Mesendoderm (in vitro differentiated cells): ENCODE data around the gene TMEM117.

Source experiments
- DNase-seq: peaks from one replicate; pipeline ENCODE4 v3.0.0; 2013
- H2AK5ac ChIP-seq: 2 replicates; pipeline ENCODE4 v1.6.1; 2013; ENCODE audit warnings: low read length, inconsistent platforms
- H2BK120ac ChIP-seq: 2 replicates; pipeline ENCODE4 v1.6.1; 2013; ENCODE audit warnings: low read depth, mild to moderate bottlenecking, low read length, moderate library complexity, mixed read lengths
- H2BK15ac ChIP-seq: replicated peaks from 2 replicates; pipeline ENCODE4 v1.6.1; 2013; ENCODE audit warnings: low read depth, mild to moderate bottlenecking, moderate library complexity
- H2BK5ac ChIP-seq: 2 replicates; pipeline ENCODE4 v1.6.1; 2013; ENCODE audit warnings: low read length, inconsistent platforms
- H3K18ac ChIP-seq: 2 replicates; pipeline ENCODE4 v1.6.1; 2013; ENCODE audit warnings: mild to moderate bottlenecking, low read length, mixed read lengths
- H3K23ac ChIP-seq: one replicate; pipeline ENCODE4 v1.6.1; 2013; ENCODE audit warnings: low read length
- H3K27ac ChIP-seq: 2 replicates; pipeline ENCODE4 v1.5.1; 2013; ENCODE audit warnings: low read depth, mild to moderate bottlenecking, inconsistent platforms, low read length, moderate library complexity
- H3K27me3 ChIP-seq: 2 replicates; pipeline ENCODE4 v1.6.1; 2013; ENCODE audit warnings: low read length, control low read depth, mild to moderate bottlenecking, inconsistent platforms; ENCODE audit not compliant: insufficient read depth, poor library complexity
- H3K36me3 ChIP-seq: 2 replicates; pipeline ENCODE4 v1.6.1; 2013; ENCODE audit warnings: low read length, inconsistent platforms; ENCODE audit not compliant: control insufficient read depth, insufficient read depth
- H3K4ac ChIP-seq: one replicate; pipeline ENCODE4 v1.6.1; 2013; ENCODE audit warnings: low read depth, mild to moderate bottlenecking, low read length, moderate library complexity
- H3K4me1 ChIP-seq: 2 replicates; pipeline ENCODE4 v1.6.1; 2013; ENCODE audit warnings: low read depth, low read length, inconsistent platforms; ENCODE audit not compliant: control insufficient read depth
- H3K4me2 ChIP-seq: 2 replicates; pipeline ENCODE4 v1.6.1; 2013; ENCODE audit warnings: low read length
- H3K4me3 ChIP-seq: 2 replicates; pipeline ENCODE4 v1.5.1; 2013; ENCODE audit warnings: mild to moderate bottlenecking, low read length
- H3K56ac ChIP-seq: one replicate; pipeline ENCODE4 v1.6.1; 2013; ENCODE audit warnings: low read length
- H3K79me1 ChIP-seq: 2 replicates; pipeline ENCODE4 v1.6.1; 2013; ENCODE audit warnings: low read length, inconsistent platforms
- H3K79me2 ChIP-seq: 2 replicates; pipeline ENCODE4 v1.6.1; 2013; ENCODE audit warnings: mild to moderate bottlenecking, low read length; ENCODE audit not compliant: control insufficient read depth, insufficient read depth
- H3K9ac ChIP-seq: 2 replicates; pipeline ENCODE4 v1.6.1; 2013; ENCODE audit warnings: low read length, inconsistent platforms
- H4K5ac ChIP-seq: one replicate; pipeline ENCODE4 v1.6.1; 2013; ENCODE audit warnings: low read length
- H4K8ac ChIP-seq: one replicate; pipeline ENCODE4 v1.6.1; 2013; ENCODE audit warnings: low read depth, mild to moderate bottlenecking, control low read depth, low read length, moderate library complexity
- WGBS: extraction: QIAGEN DNeasy Blood & Tissue Kit; methylation state at CpG from one replicate; pipeline ENCODE4 v1.1.7; 2013; ENCODE audit warnings: low lambda C conversion rate, missing lambda C conversion rate; ENCODE audit not compliant: insufficient coverage; ENCODE audit errors: extremely low coverage; 5-methylcytosine and 5-hydroxymethylcytosine counted together

Gene TMEM117

DNA sequence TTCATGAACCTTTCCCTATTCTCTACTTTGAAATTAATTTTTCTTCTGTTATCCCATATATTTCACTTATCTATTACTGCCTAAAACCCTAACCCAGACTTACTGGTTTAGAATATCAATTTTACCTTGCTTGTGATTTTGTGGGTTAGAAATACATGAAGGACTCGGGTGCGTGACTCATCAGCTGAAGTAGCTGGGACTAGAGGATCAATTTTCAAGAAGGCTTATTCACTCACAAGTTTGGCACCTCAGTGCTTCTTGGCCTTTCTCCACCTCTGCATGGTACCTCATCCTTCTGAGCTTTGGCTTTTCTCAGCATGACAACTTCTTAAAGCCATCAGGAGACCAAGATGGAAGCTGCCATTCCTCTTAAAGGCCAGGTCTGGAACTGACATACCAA is 57.8 kb downstream of the TMEM117 start:
- no peaks in the 10 kb centered on the region for H3K4me1 ChIP-seq
- no peak overlapping the region for H3K4me2 ChIP-seq

DNA sequence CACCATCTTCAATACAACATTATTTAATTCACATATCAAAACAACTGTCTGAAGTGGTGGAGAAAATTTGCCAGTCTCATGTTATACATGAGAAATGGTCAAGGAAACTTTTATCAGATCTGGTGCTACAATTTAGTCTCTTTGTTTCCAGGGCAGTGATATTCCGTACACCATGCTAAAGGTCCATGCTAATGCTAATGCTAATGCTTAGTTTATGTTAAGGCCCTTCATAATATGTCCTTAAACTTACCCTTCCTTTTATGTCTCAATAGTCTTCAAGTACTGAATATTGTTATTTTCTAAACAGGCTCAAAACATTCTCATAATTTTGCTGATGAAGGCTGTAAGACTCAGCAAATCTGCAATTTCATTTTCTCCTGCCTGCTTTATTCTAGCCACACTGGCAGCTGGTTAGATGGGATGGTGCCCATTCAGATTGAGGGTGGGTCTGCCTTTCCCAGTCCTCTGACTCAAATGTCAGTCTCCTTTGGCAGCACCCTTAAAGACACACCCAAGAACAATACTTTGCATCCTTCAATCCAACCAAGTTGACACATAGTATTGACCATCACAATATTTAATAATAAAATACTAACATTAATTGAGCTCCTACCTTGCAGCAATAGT is 59.8 kb downstream of the TMEM117 start:
- no peak overlapping the region for H3K56ac ChIP-seq
- H3K4me2 ChIP-seq = no peak overlapping the region
- H3K36me3 ChIP-seq = no peaks in the 10 kb centered on the region
- no peak overlapping the region for H2BK15ac ChIP-seq
- H3K27me3 ChIP-seq = no peaks in the 10 kb centered on the region
- H2BK120ac ChIP-seq = no peak overlapping the region
- H2BK5ac ChIP-seq = no peak overlapping the region
- H4K5ac ChIP-seq = no peak overlapping the region
- no peak overlapping the region for H3K27ac ChIP-seq
- no peaks in the 10 kb centered on the region for H3K4me1 ChIP-seq
- no peak overlapping the region for H3K4ac ChIP-seq
- H3K79me1 ChIP-seq = no peaks in the 10 kb centered on the region
- no CpG with 5 or more reads among the region's 1 CpG for WGBS
- no peak for DNase-seq
- no peak overlapping the region for H3K9ac ChIP-seq
- no peaks in the 10 kb centered on the region for H3K79me2 ChIP-seq
- H3K18ac ChIP-seq = no peak overlapping the region
- H3K23ac ChIP-seq = no peak overlapping the region
- H4K8ac ChIP-seq = no peak overlapping the region
- no peak overlapping the region for H2AK5ac ChIP-seq
- H3K4me3 ChIP-seq = no peak overlapping the region

More for the DNA sequence above, 57.8 kb downstream of the TMEM117 start:
- Histone ChIP-seq H3K56ac (no peak overlapping the region), H3K9ac (no peak overlapping the region), H3K27ac (no peak overlapping the region), H3K79me1 (no peaks in the 10 kb centered on the region), H3K36me3 (no peaks in the 10 kb centered on the region), H3K4me3 (no peak overlapping the region), H3K27me3 (no peaks in the 10 kb centered on the region), H2BK15ac (no peak overlapping the region), H2BK120ac (no peak overlapping the region), H3K4ac (no peak overlapping the region), H3K18ac (no peak overlapping the region), H3K79me2 (no peaks in the 10 kb centered on the region), H2BK5ac (no peak overlapping the region), H4K8ac (no peak overlapping the region), H4K5ac (no peak overlapping the region), H3K23ac (no peak overlapping the region), H2AK5ac (no peak overlapping the region)
- no CpG with 5 or more reads among the region's 2 CpGs for WGBS
- DNase-seq = no peak

DNA sequence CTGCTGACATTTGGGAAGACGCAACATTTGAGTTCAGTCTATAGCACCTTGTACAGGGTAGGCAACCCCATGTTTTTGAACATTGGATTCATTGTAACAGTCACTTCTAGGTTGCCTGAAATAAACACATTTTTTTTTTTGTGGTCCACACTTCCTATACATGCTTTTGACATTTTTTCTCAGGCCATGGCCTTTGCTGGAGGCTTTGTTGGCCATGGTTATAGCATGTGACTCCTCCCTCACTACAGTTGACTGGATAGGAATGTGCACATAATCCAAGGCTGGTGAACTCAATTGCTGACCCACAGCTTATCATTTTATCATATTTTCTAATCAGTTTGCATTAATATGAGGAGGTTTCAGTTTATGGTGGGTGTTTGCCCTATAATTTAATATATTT is 60.6 kb downstream of the TMEM117 start:
- no peaks in the 10 kb centered on the region for H3K36me3 ChIP-seq
- no peak overlapping the region for H3K4me2 ChIP-seq
- no peak overlapping the region for H3K4ac ChIP-seq
- no peak for DNase-seq
- H3K18ac ChIP-seq = no peak overlapping the region
- H4K5ac ChIP-seq = no peak overlapping the region
- no peak overlapping the region for H3K9ac ChIP-seq
- no peaks in the 10 kb centered on the region for H3K27me3 ChIP-seq
- H3K79me1 ChIP-seq = no peaks in the 10 kb centered on the region
- H3K27ac ChIP-seq = no peak overlapping the region
- H3K56ac ChIP-seq = no peak overlapping the region
- no peak overlapping the region for H2BK5ac ChIP-seq
- H2AK5ac ChIP-seq = no peak overlapping the region
- no peak overlapping the region for H2BK15ac ChIP-seq
- H3K4me3 ChIP-seq = no peak overlapping the region
- no peaks in the 10 kb centered on the region for H3K79me2 ChIP-seq
- no peaks in the 10 kb centered on the region for H3K4me1 ChIP-seq
- no peak overlapping the region for H2BK120ac ChIP-seq
- WGBS = no CpG with 5 or more reads among the region's 1 CpG
- no peak overlapping the region for H3K23ac ChIP-seq
- no peak overlapping the region for H4K8ac ChIP-seq

DNA sequence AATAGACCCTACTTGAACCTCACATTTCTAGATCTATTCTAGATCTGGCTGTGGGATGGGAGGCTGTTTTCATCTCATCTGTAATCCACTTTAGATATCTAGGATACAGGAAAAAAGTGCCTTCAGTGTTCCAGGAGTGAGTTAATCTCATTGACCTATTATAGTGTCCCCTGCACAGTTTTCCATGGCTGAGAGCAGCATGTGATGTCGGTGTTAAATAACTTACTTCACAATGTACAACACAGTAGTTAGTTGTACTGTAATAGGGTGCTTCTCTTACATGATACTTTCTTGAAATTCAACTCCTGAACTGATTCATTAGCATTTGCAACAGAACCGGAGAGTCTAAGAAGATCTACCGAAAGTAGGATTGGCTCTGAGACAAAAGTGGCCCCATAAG is 62.6 kb downstream of the TMEM117 start:
- H4K5ac ChIP-seq = no peak overlapping the region
- H3K79me2 ChIP-seq = no peaks in the 10 kb centered on the region
- no peaks in the 10 kb centered on the region for H3K79me1 ChIP-seq
- H3K9ac ChIP-seq = no peak overlapping the region
- H3K56ac ChIP-seq = no peak overlapping the region
- H2AK5ac ChIP-seq = no peak overlapping the region
- DNase-seq = no peak
- no peak overlapping the region for H3K4me3 ChIP-seq
- H3K4ac ChIP-seq = no peak overlapping the region
- no peak overlapping the region for H2BK120ac ChIP-seq
- H3K27ac ChIP-seq = no peak overlapping the region
- no peak overlapping the region for H3K18ac ChIP-seq
- no peak overlapping the region for H4K8ac ChIP-seq
- H2BK15ac ChIP-seq = no peak overlapping the region
- no peaks in the 10 kb centered on the region for H3K27me3 ChIP-seq
- H3K36me3 ChIP-seq = no peaks in the 10 kb centered on the region
- no peak overlapping the region for H2BK5ac ChIP-seq
- no CpG with 5 or more reads among the region's 3 CpGs for WGBS
- H3K23ac ChIP-seq = no peak overlapping the region
- no peak overlapping the region for H3K4me2 ChIP-seq
- no peaks in the 10 kb centered on the region for H3K4me1 ChIP-seq

DNA sequence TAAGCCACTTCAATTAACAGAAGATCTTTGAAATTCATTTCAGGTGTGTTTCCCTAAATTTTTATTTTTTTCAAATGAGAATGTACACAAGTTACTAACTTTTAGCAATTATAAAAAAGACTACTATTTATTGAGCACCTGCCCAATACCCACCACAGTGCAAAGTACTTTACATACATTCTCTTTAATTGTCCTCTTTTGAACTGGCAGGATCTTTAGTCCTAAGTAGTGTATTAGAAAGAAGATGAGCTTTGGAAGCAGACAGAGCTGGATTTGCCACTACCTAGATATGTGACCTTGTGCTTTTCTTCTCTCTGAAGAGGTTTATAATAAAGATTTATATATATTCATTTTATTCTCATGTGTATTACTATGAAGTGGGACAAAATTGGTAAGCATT is 63.7 kb downstream of the TMEM117 start:
- Histone ChIP-seq H3K18ac (no peak overlapping the region), H3K4me3 (no peak overlapping the region), H3K27ac (no peak overlapping the region), H4K5ac (no peak overlapping the region), H3K23ac (no peak overlapping the region), H3K36me3 (no peaks in the 10 kb centered on the region), H3K9ac (no peak overlapping the region), H3K79me1 (no peaks in the 10 kb centered on the region), H3K4me2 (no peak overlapping the region), H3K79me2 (no peaks in the 10 kb centered on the region), H2AK5ac (no peak overlapping the region), H2BK15ac (no peak overlapping the region), H3K27me3 (no peaks in the 10 kb centered on the region), H2BK5ac (no peak overlapping the region), H3K4ac (no peak overlapping the region), H3K56ac (no peak overlapping the region), H4K8ac (no peak overlapping the region), H3K4me1 (no peaks in the 10 kb centered on the region), H2BK120ac (no peak overlapping the region)
- no peak for DNase-seq

DNA sequence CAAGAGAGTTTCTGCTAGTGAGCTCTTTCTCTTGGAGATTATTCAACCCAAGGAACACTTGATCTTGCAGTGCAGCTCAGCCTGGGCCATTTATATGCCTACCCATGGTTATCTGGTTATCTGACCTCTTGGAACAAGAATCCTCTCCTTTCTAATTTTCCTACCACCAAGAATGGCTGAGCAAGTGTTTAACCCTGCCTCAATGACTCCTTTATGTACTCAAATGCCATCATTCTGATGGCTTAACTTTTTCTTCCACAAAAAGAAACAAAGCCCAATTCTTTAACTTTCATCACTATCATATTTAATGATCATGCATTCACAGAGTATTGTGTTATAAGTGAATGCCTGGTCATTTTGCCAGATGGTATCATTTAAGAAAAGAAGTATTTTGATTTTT is 67.8 kb downstream of the TMEM117 start:
- Histone ChIP-seq H4K8ac (no peak overlapping the region), H3K4ac (no peak overlapping the region), H3K18ac (no peak overlapping the region)

More for the DNA sequence above, 67.8 kb downstream of the TMEM117 start:
- Histone ChIP-seq H2BK5ac (no peak overlapping the region), H2BK120ac (no peak overlapping the region), H3K27ac (no peak overlapping the region), H3K27me3 (no peaks in the 10 kb centered on the region), H3K79me1 (no peaks in the 10 kb centered on the region), H3K56ac (no peak overlapping the region), H4K5ac (no peak overlapping the region), H3K36me3 (no peaks in the 10 kb centered on the region), H2BK15ac (no peak overlapping the region), H3K4me1 (no peaks in the 10 kb centered on the region), H3K9ac (no peak overlapping the region), H3K23ac (no peak overlapping the region), H2AK5ac (no peak overlapping the region), H3K79me2 (no peaks in the 10 kb centered on the region), H3K4me3 (no peak overlapping the region), H3K4me2 (no peak overlapping the region)
- no peak for DNase-seq
